Measurements from ENCODE around the gene AKTIP. TPM values are rescaled to one million over a fixed set of nuclear protein-coding genes. Genes with fewer than 3 reads are reported as not detected.

AKTIP gene
- total and polyA plus RNA-seq, 2 of the 4 experiments (the other 2 are of a cell fraction), result 17.7 to 19.9 TPM

- Histone ChIP-seq H4K5ac (ENCODE audit: low read depth, low read length) (no peak overlapping the region), H2BK15ac (ENCODE audit: low read depth, low read length) (no peak overlapping the region), H3K9me1 (ENCODE audit: insufficient read depth, low read length) (no peaks in the 10 kb centered on the region; the same call in 1 of the 2 replicates), H3K4me2 (ENCODE audit: low read depth, low read length) (no peak overlapping the region), H3K4ac (ENCODE audit: low read depth, low read length) (no peak overlapping the region), H2AK5ac (ENCODE audit: low read depth, low read length) (no peak overlapping the region), H3K27ac (ENCODE audit: insufficient read depth, low read length) (no peak overlapping the region), H3K27me3 (ENCODE audit: control insufficient read depth, insufficient read depth, low read length) (peaks cover 5% of the 10 kb centered on the region), H3K79me1 (ENCODE audit: low read depth in 1 of 2, low read length in 2 of 2) (no peaks in the 10 kb centered on the region), H3K23ac (ENCODE audit: low read depth, low read length) (no peak overlapping the region), H2BK5ac (ENCODE audit: low read depth, low read length, poor library complexity, severe bottlenecking) (no peak overlapping the region), H2AFZ (replicated peaks; ENCODE audit: low read length, poor library complexity) (no peak overlapping the region), H3K18ac (ENCODE audit: low read depth, low read length) (no peak overlapping the region), H3K4me3 (ENCODE audit: insufficient read depth, low read depth, low read length) (no peak overlapping the region), H3K9me3 (ENCODE audit: control insufficient read depth, insufficient read depth, low read length) (no peaks in the 10 kb centered on the region), H4K20me1 (ENCODE audit: insufficient read depth, low read length) (no peaks in the 10 kb centered on the region), H3K56ac (ENCODE audit: extremely low read depth, insufficient read depth, low read length) (no peak overlapping the region), H2AK9ac (replicated peaks; ENCODE audit: low read depth, low read length, poor library complexity) (no peak overlapping the region), H3K9ac (ENCODE audit: low read depth, low read length) (no peak overlapping the region), H3K36me3 (ENCODE audit: control insufficient read depth, insufficient read depth, low read length) (no peaks in the 10 kb centered on the region), H4K8ac (ENCODE audit: low read depth in 2 of 2, low read length in 2 of 2) (no peak overlapping the region), H3K14ac (replicated peaks; ENCODE audit: low read depth, low read length) (no peak overlapping the region), H2BK120ac (ENCODE audit: low read depth, low read length) (no peak overlapping the region), H2BK20ac (ENCODE audit: low read depth, low read length) (no peak overlapping the region), H3K4me1 (ENCODE audit: control insufficient read depth, insufficient read depth, low read length) (no peaks in the 10 kb centered on the region), H4K91ac (ENCODE audit: insufficient read depth, low read depth, low read length) (no peak overlapping the region)
- no peak for ATAC-seq (ENCODE audit: low read depth)
- DNase-seq, result no peak
- ChIA-PET POLR2A (ENCODE audit: unreplicated experiment) (no interaction called here), CTCF (no interaction called here)
- in situ Hi-C loops (cut with MboI; ENCODE audit: low sequenced_read_pairs), result no loop called here
- no TSS peak for BruUV-seq (replicated peaks)
- TF ChIP-seq CEBPB (IDR thresholded peaks at IDR 0.05; ENCODE audit: low read depth, low read length) (no peak), RAD21 (IDR thresholded peaks at IDR 0.05; ENCODE audit: low read length) (no peak), RFX5 (IDR thresholded peaks at IDR 0.05; ENCODE audit: low read depth, low read length) (no peak), MXI1 (IDR thresholded peaks at IDR 0.05; ENCODE audit: borderline replicate concordance, low read depth, low read length) (no peak), NFE2L2 (IDR thresholded peaks at IDR 0.05; ENCODE audit: low read depth, low read length) (no peak)
- intact Hi-C loops (cut with micrococcal nuclease), result no loop called here
- dilution Hi-C loops (cut with HindIII; ENCODE audit: low sequenced_read_pairs, unreplicated experiment), result no loop called here
- WGBS, 2 experiments (ENCODE audit: extremely low coverage in 2 of 2, insufficient read length in 1 of 2), result 69% methylated on average over 6 of the region's 15 CpGs; no CpG with 5 or more reads in 1 of the 2 experiments
These were observed 21.1 kb upstream of the AKTIP start for GRCh38 chr16:53523971-53524548.
